HG03097 (cell line): ENCODE results near the gene WDR45.
A peak's percentile ranks its signal among the peaks of the same experiment; 100 is the strongest.
"Not testable (repeated sequence)": the region's sequence is repeated elsewhere in the genome, so short reads cannot be mapped to it uniquely, and the experiment has no call there.

Experiments used
- ATAC-seq: cut with Tn5 transposase; IDR thresholded peaks from one replicate; pipeline ENCODE4 v1.9.1; 2021; ENCODE audit not compliant: unreplicated experiment, low FRiP score

Gene WDR45

DNA sequence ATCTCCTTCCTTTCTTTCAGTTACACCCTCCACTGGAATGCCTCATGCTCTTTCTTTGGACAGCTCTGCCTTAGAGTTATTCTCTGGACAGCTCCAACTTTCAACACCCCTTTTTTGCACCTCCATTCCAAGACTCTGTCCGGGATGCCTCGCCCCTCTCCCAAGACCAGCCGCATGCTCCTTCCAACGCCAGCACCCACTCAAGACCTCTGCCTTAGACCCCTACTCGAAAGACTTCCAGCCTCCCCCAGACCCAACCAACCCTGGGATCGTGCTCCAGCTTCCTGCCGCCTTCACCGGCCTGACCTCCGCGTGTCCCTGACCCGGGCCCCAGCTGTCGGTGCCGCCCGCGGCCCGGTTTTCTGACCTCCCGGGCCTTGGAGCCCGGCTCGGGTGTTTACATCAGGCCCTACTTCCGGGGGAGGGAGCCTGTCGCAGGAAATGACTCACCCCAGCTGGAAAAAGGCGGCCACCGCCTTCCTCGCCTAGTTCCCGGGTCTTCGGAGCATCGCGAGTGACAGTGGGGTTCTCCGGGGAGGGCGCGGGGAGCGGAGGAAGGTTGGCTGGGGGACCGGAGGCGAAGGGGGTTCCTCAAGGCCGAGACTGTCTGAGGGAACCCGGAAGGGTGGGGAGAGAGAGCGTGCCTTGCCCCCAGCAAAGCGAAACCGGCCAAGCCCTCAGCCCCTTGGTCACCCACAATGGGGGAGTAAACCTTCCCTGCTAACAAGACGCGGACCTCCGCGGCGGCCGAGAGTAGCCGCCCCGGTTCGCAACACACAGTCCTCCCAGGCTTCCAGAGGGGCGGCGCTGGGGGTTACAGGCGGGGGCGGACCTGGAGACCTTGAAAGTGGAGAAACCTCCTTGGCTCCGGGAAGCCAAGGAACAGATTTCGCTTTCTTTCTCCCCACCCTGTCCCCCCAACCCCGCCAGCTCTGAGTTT is at the start of gene WDR45:
WDR45 (minus strand) TSS at position 399 of the 940 bp plus-strand sequence. CDS start 1,792 bp downstream, outside the sequence.
- no peak for ATAC-seq

DNA sequence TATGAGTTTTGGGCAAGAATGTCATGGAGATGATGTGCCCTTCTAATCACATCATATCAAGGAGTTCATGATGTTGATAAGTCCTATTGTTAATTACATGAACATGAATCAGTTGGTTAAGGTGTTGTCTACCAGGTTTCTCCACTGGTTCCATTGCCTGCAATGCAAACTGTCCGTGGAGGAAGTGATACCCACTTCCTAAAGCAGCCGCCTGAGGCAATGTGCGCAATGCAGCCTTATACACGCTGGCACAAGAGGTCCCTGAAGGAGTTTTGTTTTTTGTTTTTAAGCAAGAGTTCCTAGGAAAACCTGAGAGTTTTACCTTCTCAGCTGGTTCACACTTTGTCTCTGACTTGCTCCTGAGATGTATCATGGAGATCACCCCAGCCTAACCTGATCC is 49.7 kb upstream of the WDR45 start:
- no peak for ATAC-seq

DNA sequence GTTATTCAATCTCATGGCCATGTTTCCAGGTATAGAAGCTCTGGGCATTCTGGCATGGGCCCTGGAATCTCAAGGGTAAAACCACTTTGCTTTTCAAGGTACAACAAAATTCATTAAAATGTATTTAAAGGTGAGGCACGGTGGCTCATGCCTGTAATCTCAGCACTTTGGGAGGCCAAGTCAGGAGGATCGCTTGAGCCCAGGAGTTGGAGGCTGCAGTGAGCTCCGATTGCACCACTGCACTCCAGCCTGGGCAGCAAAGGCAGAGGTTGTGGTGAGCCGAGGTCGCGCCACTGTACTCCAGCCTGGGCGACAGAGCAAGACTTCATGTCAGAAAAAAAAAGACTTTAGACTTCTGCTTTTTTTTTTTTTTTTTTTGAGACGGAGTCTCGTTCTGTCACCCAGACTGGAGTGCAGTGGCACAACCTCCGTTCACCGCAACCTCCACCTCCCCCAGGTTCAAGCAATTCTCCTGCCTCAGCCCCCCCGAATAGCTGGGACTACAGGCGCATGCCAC is 48.1 kb upstream of the WDR45 start:
- not testable (repeated sequence) for ATAC-seq

DNA sequence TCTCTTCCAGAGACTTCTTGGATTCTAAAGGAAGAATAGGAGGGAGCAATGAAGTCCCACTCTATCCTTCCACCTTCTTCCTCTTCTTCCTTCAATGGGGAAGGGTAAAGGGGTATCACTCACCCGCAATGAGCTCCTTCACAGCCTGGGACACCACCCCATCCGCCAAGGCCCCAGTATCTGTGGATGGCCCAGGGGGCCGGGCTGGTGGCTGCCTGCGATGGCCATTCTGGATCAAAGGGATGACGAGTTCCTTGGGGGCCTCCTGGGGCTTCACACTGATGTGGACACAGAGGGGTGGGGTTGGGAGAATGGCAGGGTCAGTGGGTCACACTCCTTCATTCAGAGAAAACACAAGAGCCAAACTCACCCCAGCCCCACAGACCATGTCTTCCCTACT is 42.8 kb upstream of the WDR45 start:
- ATAC-seq, result no peak

DNA sequence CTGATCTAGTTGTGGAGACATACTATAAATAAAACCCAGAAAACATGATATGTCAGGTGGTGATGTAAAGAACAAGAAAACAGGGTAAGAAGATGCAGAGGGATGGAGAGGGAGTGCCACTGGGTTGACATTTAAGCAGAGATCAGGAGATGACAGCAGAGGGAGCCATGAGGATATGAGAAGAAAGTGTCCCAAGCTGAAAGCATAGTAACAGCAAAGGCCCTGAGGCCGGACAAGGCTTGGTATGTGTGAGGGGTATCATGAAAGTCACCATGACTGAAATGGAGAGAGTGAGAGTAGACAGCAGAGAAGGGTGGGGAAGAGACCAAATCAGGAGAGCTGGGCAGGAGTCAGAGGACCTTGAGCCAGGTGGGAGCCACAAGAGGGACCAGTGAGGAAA is 40.4 kb upstream of the WDR45 start:
- no peak for ATAC-seq

DNA sequence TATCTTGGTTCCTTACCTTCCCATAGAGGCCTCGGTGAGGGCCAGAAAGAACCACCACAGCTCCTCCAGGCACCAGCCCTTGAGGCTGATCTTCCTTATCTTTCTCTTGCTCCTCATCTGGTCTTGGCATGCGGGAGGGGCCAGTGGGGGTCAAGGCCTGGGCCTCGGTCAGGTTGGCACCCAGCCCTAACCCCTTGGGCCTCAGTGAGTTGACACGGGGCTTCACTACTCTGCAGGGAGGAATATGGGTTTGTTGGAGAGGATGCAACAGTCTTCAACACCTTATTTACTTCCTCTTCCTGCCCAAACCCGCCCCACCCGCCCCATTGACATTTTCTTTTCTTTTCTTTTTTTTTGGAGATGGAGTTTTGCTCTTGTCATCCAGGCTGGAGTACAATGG is 37.9 kb upstream of the WDR45 start:
- no peak for ATAC-seq

DNA sequence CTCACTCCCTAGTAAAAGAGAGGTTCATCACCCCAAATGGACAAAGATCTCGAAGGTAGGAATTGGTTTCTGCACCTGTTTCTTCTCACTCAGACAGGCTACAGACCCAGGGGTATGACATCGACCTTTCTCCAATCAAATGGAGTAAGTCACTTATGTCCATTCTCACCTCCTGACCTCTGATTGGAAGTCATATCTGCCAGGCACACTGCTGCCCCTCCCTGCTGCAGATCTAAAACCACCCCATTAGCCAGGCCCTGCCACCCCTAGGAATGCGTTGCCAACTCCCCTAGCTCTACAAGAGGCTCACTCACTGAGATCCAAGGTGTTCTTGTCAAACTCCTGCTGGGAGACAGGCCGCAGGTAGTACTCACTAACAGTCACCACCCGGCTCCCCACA is 37.0 kb upstream of the WDR45 start:
- ATAC-seq, result no peak

DNA sequence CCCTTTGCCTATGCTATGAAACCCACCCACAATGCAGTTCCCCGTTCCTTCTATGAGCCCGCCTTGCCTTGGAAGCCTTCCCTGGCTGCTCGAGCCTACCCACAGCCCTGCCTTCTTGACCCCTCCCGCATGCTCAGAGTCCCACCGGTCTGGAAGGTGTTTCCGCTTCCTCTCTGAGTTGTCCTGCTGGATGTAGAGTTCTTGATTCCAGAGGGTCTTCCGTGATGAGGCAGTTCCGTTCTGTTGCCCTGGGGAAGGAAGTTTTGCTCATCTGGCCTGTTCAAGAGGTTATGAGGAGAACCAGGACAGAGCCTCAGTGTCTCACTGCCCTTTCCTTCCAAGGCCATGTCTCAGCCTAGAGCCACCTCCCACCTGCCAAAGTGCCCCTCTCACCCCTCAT is 36.4 kb upstream of the WDR45 start:
- no peak for ATAC-seq

DNA sequence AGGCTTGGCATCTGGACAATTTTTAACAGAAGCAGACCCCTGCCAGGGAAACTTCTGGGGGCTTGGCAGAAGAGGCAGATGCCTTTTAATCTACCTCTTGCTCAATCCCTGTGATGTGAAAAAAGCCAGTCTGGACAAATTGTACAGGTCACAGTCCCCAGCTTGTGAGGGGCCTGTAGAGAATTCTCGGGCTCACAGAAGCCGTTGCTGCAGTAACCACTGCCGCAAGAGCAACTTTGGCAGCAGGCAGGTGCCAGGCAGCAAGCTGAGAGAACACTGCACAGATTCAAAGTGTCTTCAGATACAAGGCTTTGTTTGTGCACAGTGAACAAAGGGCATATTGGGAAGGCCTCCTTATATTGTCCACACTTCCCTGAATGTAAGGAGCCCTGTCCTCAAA is 32.1 kb upstream of the WDR45 start:
- no peak for ATAC-seq

DNA sequence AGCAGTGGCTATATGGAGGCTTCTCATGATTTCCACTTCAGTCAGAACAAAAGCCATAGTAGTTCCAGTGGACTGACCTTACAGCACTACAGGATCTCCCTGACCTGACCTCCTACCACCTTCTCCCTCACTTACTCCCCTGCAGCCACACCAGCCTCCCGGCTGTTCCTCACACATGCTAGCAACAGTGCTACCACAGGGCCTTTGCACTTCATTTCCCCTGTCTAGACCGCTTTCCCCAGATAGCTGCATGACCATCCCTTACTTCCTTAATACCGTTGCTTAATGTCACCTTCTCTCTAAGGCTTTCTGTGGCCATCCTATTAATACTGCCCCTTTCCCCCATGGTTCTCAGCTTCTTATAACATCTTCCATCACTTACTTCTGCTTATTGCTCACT is 30.7 kb upstream of the WDR45 start:
- ATAC-seq, result no peak

DNA sequence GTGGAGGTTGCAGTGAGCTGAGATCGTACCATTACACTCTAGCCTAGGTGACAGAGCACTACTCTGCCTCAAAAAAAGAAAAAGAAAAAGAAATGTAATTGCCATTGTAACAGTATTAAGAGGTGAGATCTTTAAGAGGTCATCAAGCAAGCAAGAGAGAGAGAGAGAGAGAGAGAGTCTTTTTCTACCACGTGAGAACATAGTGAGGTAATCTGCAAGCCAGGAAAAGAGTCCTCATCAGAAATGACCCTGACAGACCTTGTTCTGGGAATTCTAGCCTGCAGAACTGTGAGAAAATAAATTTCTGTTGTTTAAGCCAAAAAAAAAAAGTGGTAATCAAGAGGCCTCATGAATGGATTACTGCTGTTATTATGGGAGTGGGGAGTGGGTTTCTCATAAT is 29.0 kb upstream of the WDR45 start:
- ATAC-seq, result no peak

DNA sequence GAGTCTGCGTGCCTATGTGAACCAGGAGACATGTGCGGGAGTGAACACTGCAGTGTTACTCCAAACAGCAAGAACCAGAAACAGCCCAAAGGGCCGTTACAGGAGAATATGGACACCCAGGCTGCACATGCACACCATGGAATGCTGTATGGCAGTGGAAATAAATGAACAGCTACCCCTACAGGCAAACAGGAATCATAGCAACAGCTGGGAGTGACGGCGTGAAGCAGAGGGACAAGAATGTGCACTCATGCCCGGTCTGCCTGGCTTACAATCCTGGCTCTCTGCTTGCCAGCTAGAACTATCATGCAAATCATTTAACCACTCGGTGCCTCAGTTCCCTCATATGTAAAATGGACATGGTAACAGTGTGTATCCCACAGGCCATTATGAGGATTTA is 27.2 kb upstream of the WDR45 start:
- no peak for ATAC-seq

DNA sequence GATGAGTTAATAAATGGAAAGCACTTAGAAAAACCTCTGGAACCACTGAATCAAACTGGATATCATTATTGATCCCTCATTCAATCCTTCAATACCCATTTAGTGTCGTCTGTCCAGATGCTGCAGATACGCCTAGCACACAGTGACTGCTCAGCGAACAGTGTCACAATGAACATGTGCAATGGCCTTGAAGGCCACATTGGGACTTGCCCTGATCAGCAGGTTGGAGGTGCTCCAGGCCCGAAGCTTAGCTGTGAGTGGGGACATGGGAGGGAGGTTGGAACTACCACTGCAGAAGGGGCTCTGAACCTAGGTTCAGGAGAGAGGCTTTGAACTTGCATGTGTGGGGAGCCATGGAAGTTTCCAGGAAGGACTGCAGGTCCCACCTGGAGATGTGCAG is 26.6 kb upstream of the WDR45 start:
- ATAC-seq, result no peak

DNA sequence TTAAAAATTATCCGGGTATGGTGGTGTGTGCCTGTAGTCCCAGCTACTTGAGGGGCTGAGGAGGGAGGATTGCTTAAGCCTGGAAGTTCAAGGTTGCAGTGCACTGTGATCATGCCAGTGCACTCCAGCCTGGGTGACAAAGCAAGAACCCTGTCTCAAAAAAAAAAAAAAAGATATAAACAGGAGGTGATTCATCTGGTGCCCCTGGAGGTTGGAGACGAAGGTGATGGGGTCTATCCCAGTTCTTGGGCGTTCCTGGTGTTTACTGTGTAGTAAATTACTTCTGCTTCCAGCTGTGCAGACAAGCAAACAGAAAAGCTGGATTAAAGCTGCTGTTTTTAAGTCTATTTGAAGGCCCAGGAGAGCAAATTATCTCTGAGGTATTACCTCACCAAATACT is 23.9 kb upstream of the WDR45 start:
- ATAC-seq, result no peak

DNA sequence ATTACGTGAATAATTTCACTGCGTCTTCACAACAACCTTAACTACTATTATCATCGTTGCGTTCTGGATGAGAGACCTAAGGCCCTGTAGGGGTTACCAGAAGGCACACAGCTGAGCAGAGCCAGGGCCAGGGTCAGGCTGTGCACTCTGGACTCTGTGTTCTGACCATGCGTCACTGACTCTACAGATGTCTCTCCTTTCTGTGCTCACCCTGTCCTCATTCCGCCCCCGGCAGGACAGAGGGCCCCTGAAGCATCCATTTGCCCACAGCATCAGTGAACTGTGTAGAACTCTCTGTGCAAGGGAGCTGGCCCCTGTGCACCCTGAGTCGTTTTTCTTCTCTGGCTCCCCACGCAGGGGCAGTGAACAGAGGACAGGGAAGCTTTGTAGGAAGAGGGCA is 22.5 kb upstream of the WDR45 start:
- ATAC-seq, result no peak

DNA sequence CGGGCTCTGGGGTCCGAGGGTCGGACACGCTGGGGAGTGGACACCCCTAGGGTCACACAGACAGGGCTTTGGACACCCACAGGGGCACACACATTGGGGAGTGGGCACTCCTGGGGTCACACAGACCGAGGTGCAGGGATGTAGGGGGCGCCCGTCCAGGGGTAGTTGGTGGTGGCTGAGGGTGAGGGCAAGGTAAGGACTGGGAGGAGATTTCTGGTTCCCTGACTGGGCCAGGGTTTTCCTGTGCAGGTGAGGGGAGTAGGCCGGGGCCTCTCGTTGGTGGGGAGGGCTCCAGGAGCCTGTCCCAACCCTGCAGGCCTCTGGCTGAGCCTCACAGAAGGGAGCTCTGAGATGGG is 21.9 kb upstream of the WDR45 start:
- peak; percentile 4 for ATAC-seq

DNA sequence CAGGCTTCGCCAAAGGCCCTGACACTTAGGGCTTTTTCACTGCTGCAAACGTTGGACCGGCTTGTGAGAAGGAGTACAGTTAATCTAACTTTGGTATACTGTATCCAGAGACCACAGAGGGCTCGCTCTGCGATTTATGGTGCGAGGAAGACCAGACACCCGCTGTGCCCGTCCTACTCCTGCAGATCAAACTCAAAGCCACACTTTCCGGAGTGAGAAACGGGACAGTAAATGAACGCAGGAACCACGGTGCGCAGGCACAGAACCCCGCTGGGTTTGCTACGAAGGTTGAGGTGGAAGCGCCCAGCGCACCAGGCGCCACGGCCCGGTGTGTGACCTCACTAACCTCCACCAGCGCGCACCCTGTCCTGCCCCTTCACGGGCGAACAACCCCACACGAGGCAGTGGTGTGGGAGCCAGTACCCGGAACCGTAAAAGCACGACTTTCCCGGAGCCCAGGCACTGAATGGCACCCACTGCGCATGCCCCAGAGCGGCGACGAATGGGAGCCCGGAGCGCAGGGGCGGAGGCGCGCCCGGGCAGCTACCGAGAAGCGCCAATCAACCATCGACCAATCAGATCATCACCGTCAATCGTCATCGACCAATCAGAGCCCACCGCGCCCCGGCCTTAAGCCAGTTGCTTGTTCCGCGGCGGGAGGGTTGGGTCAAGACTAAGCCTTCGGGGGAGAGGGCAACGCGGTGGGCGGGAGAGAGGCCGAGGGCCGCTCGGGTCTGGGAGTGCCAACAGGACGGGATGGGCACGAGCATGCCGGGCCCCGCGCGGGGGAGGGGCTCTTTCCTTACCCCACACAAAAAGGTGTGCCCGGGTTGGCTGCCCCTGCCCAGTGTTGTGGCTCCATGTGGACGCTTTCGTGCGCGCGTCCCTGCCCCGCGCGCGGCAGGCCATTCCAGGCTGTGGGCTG is 21.3 kb upstream of the WDR45 start:
- ATAC-seq, result peak; percentile 87

DNA sequence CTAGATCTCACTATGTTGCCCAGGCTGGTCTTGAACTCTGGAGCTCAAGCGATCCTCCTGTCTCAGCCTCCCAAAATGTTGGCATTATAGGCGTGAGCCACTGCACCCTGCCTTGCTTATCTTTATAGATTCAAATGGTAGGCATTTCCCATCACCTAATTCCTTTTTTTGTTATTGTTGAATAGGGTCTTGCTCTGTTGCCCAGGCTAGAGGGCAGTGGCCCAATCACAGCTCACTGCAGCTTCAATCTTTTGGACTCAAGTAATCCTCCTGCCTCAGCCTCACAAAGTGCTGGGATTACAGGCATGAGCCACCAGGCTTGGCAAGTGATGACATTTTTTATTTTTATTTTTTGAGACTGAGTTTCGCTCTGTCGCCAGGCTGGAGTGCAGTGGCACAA is 16.7 kb upstream of the WDR45 start:
- ATAC-seq, result no peak

DNA sequence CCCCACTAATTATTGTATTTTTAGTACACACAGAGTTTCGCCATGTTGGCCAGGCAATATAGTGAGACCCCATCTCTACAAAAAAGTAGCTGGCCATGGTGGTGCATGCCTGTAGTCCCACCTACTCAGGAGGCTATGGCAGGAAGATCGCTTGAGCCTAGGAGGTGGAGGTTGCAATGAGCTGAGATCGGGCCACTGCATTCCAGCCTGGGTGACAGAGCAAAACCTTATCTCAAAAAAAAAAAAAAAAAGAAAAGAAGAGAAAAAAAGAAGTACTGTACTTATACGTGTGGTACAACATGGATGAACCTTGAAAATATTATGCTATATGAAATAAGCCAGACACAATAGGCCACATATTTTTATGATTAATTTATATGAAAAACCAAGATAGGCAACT is 9.9 kb upstream of the WDR45 start:
- ATAC-seq, result no peak

DNA sequence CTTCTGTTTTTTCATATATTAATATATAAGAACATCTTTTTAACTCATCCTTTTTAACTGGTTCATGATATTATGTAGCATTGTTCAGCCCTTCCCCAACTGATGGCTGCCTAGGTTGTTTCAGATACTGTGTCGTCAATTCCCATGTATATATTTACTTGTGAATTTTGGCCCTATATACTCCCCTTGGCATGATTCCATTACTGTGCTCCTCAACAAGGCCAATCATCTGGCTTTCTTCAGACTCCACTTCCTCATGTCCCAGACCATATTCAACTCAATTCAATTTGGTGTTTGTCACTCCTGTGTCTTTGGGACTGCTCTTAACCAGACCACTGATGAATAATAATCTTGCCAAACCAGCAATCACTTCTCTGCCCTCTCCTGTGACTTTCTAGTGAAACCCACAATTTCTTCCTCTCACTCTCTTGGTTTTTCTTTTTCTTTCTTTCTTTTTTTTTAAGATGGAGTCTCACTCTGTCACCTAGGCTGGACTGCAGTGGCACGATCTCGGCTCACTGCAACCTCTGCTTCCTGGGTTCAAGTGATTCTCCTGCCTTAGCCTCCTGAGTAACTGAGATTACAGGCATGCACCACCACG is 2.7 kb upstream of the WDR45 start:
- no peak for ATAC-seq

DNA sequence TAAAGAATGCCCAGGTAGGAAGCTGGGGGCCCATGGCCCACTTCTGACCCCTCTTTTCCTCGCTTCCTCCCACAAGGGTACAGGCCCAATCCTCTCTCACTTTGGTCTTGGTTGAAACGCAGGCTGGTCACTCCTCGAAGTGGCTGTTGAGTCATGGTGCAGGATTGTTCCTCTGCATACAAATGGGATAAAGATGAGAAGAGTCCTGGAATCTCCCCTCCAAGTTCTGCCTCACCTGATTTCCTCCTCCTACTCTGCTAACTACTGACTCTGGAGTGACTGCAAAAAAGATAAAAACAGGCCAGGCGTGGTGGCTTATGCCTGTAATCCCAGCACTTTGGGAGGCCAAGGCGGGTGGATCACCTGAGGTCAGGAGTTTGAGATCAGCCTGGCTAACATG is 1.7 kb downstream of the WDR45 start:
- ATAC-seq, result no peak
